HEK293T (cell line): ENCODE measurements around the gene CSNK1G3.

ENCODE experiments used
- BHLHE40 ChIP-seq: fragments of 450-650 bp; IDR thresholded peaks from 2 replicates; pipeline ENCODE4 v1.6.1; 2016; ENCODE audit warnings: mild to moderate bottlenecking, moderate library complexity, borderline replicate concordance
- FOXA1 ChIP-seq: fragments of 450-650 bp; IDR thresholded peaks from 2 replicates; pipeline ENCODE4 v1.6.1; 2016; ENCODE audit warnings: mild to moderate bottlenecking
- PKNOX1 ChIP-seq: fragments of 450-650 bp; IDR thresholded peaks from 2 replicates; pipeline ENCODE4 v1.6.1; 2016
- SUZ12 ChIP-seq: fragments of 450-650 bp; IDR thresholded peaks from 2 replicates; pipeline ENCODE4 v1.6.1; 2016; ENCODE audit warnings: mild to moderate bottlenecking
- TARDBP ChIP-seq: fragments of 450-650 bp; IDR thresholded peaks from 2 replicates; pipeline ENCODE4 v1.6.1; 2016

GRCh38 chr5:123579410-123579809, 67.4 kb downstream of the CSNK1G3 start:
- TF ChIP-seq SUZ12 (no peak), FOXA1 (no peak), TARDBP (no peak), BHLHE40 (no peak), PKNOX1 (no peak)
